GM19099 (cell line): Measurements from ENCODE around the gene POU2F1.

Source experiments
- POLR2A ChIP-seq: IDR thresholded peaks from 3 replicates; pipeline ENCODE4 v1.6.1; 2011; ENCODE audit warnings: low read depth; ENCODE audit not compliant: insufficient read length; ENCODE audit errors: extremely low read depth

POU2F1 gene

DNA sequence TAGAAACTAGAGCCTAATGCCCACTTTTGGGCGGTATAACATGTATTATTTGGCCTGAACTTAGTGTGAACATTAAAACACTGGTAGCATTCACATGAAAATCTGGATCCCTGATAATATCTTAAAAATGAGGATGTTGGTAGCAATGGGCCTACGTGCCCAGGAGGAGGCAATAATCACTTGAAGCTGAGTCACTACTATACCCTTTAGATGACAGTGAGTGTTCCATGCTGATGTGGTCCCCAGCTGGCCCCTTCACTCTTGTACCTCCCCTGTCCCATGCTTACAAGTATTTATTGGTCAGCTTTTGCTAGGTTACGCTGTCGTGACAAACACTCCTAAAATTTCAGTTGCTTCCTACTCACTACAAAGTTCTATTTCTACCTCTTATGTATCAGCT lies 23.0 kb upstream of the POU2F1 start:
- TF ChIP-seq POLR2A, result no peak

DNA sequence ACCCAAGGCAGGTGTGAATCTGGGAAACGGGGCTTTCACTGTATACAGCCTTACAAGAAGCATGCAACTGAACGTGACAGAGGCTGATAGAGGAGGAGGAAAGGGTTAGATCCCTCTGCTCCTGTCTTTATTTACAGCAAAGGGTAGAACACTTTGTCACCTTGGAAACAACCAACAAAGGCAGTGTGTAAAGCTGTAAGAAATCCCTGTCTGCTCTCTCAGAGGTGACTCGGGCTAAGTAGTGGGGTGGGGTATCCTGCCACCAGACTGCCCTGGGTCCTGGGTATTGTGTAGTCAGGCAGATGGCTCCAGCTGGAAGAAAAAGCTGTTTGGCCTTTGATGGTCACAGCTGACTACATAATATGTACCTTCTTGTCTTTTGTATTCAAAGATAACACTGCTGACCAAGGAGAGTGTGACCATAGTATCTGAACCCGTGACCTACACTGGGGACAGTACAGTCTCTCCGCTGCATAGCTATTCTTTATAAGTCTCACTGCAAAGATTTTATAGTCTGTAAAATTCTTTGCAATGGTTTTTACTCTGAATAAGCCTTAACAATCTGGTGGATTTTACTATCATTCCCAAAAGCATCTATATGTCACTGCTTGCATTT lies 22.1 kb upstream of the POU2F1 start:
- TF ChIP-seq POLR2A, result no peak

DNA sequence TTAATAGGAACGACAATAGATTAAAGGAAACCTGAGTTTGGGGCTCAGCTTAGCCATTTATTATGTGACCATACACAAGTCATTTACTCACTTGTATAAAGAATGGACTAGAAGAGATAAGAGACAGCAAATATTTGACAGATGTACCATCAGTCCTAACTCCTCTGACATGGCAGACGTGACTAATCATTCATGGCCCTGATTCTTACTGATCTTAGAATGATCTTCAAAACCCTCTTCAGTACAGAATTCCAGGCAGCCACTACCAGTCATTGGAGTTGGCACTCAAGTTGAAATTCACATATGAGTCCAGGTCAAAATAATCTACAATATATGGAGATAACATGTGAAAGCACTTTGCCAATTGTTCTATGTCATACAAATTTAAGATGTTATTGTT lies 21.0 kb upstream of the POU2F1 start:
- no peak for TF ChIP-seq POLR2A

DNA sequence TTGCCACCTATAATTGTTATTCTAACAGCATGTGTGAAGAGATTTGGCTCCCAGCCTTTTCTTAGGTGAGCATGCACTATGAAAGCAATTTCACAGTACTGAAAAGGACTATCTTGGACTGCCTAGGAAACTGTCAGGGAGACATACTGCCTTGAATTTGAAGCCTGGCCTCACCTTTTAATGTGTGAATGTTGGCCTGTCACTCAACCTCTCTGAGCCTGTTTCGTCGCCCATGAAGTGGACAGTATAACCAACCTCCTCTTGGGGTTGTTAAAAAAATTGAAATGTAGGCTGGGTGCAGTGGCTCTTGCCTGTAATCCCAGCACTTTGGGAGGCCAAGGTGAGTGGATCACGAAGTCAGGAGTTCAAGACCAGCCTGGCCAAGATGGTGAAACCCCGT lies 20.4 kb upstream of the POU2F1 start:
- TF ChIP-seq POLR2A, result no peak

DNA sequence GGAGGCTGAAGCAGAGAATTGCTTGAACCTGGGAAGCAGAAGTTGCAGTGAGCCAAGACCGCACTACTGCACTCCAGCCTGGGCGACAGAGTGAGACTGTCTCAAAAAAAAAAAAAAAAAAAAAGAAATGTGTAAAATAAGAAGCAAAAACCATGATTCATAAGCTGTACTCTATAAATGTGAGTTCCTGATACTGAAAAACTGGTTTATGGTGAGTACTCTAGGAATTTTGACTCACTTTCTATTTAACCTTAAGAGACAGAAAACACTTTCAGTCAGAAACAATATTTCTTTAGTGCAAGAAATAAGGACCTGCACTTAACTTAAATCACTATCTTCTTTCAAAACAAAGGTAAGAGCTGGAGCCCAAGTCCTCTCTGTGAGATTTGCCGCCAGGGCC lies 19.9 kb upstream of the POU2F1 start:
- TF ChIP-seq POLR2A, result no peak

DNA sequence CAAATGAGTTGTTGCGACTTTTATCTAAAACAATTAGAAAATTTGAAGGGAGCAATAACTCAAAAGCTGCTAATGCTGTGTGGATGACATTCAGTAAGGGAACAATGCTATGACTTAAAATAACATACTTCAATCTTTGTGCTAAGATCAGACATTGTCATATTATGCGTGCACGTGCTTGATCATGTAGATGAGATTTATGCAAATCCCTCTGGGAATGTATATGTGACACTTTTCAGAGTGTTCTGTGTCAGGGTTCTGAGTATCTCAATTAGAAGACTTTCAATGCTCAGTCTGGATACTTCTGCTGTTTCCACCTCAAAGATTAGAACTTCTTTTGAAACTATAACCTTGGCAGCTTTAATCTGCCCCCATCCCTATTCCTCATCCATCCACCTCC lies 18.6 kb upstream of the POU2F1 start:
- no peak for TF ChIP-seq POLR2A

DNA sequence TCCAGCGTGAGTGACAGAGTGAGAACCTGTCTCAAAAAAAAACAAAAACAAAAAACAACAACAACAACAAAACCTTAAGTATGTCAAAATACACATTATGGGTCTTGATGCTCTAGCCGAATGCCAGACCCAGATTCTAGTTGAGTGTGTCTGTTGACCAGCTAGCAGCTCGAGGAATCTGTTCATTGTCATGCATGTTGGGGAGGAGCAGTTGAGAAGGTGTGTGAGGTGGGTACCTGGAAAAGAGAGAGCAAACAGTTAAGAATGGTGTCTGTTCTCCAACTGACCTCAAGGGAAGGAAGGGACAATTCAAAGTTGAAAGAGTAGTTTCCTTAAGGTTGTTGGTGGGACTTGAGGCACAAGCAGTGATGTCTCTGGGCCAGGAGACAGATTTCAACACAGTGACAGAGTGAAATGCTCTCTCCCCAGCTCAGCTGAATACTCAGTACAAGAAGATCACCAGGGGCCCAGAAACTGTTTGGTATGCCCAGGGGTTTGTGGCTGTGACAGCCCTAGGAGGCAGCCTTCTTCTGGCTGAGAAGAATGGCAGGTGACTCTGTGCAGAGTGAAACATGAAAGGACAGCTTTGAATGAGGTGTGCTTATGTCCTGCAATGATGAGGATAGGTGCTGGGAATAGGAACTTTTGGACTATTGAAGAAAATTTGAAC lies 14.4 kb upstream of the POU2F1 start:
- no peak for TF ChIP-seq POLR2A

DNA sequence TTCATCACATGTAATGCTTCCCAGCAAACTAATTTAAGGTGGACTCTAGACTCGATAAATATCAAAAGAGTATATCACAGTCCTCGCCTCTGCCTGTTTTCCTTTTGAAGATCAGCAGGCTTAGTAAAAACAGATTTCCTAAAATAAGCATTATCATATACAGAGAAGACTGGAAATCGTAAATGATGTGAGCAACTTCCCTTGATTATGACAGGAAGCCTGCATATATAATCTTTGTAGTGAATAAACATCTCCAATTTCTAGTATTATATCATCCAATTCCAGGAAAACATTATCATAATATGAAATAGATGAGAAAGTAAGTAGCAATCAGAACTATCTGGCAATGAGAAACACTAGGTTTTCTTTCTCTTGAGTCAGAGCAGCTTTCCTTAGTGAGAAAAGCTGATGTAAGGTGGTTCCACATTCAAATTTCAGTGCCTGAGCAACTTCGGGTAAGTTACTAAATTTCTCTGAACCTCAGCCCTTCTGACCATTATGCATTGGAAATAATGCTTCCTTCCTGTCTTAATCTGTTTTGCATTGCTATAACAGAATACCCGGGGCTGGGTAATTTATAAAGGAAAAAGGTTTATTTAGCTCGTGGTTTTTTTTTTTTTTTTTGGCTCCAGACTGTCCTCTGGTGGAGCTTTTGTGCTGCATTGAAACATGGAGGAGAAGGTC lies 12.6 kb upstream of the POU2F1 start:
- TF ChIP-seq POLR2A, result no peak

DNA sequence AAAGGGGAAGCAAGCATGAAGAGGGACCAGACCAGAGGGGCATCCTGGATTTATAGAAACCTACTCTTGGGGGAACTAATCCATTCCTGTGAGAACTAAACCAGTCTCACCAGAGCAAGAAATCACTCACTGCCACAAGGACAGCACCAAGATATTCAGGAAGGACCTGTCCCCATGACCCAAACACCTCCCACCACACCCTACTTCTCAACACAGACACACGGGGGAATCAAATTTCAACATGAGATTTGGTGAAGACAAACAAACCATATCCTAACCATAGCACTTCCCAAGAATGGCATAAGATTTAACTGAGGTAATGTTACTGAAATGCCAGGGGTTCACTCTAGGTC lies 12.1 kb upstream of the POU2F1 start:
- no peak for TF ChIP-seq POLR2A

DNA sequence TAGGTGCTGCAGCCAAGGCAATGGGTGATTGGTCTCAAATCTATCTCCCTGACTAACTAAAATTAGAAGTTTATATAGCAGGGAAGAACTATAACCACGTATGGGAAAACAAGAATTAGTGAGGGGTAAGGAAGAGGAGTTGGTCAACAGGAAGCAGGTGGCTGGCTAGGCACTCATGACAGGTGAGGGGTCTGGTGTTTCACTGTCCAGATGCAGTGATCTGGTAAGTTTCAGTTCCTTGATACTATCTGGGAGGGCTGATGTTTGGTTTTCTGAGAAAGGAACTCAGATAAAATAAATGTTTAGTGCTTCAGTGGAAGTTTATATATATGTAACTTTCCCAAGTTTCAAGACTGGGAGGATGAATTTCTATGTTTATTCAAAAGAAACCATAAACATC lies 11.6 kb upstream of the POU2F1 start:
- no peak for TF ChIP-seq POLR2A

DNA sequence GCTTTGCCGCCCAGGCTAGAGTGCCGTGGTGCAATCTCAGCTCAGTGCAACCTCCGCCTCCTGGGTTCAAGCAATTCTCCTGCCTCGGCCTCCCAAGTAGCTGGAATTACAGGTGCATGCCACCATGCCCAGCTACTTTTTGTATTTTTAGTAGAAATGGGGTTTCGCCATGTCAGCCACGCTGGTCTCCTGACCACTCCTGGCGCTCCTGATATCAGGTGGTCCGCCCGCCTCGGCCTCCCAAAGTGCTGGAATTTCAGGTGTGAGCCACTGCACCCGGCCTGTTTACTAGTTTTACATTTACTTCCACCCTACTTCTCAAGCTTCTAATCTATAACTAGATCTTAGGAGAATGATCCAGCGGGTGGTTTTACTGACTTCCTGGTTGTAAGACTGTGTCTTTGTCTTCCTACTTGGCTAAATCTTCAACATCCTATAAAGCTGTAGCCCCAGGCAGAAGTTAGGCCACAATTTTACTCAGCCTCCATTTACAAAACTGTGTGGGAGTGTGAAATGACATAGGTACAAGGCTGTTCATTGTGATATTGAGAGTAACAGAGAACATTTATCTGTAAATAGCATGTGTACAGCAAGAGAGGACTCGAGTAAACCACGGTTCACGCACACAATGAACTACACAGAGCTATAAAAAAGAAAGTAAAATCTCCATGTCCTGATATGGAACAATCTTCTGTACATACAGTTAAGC lies 9.6 kb upstream of the POU2F1 start:
- TF ChIP-seq POLR2A, result no peak

DNA sequence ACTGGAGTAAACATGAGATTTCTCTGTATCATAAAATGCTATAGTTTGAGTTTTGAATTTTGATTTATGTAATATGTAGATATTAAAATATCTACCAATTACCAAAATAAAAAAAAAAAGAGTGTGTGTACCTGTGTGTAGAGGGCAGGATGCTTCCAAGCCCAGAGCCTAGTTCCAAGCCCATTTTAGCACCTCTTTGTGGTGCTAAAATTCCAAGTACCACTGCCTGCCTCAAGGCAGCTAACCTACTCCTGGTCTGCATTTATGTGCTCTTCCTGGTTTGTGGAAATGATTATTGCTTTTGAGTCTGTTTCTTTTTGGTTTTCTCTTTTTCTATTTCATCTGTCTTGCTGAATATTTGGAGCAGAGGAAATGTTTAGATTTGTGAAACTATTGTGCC lies 8.7 kb upstream of the POU2F1 start:
- no peak for TF ChIP-seq POLR2A

DNA sequence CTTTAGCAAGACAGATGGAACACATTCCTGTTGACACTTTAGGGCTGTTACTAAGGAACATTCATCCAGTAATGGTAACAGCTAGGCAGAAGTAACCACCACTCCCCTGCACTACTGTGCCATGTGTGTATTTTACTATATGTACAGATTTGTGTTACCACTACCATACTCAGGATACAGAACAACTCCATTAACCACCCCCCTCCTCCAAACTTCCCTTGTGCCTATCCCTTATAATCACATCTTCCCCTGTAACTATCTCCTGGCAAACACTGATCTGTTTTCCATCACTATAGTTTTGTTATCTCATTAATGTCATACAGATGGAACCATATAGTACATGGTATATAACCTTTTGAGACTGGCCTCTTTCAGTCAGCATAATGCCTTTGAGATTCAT lies 3.9 kb upstream of the POU2F1 start:
- no peak for TF ChIP-seq POLR2A

DNA sequence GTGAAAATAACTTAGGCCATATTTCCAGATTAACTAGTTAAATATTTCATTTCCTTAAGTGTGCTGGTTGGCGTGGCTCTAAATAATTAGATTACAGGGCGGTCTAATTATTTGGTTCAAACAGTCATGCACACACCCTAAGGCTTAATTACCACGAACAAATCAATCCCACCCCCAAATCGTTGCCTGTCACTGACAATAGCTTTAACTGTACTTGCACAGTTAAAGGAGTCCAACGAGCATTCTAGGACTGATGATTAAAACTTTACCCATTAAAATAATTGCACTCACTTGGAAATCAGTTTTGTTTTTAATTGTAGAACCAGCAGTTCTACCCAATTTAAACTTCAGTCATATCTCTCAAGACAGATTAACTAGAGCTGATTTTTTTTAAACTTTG lies 1.5 kb upstream of the POU2F1 start:
- TF ChIP-seq POLR2A, result no peak

DNA sequence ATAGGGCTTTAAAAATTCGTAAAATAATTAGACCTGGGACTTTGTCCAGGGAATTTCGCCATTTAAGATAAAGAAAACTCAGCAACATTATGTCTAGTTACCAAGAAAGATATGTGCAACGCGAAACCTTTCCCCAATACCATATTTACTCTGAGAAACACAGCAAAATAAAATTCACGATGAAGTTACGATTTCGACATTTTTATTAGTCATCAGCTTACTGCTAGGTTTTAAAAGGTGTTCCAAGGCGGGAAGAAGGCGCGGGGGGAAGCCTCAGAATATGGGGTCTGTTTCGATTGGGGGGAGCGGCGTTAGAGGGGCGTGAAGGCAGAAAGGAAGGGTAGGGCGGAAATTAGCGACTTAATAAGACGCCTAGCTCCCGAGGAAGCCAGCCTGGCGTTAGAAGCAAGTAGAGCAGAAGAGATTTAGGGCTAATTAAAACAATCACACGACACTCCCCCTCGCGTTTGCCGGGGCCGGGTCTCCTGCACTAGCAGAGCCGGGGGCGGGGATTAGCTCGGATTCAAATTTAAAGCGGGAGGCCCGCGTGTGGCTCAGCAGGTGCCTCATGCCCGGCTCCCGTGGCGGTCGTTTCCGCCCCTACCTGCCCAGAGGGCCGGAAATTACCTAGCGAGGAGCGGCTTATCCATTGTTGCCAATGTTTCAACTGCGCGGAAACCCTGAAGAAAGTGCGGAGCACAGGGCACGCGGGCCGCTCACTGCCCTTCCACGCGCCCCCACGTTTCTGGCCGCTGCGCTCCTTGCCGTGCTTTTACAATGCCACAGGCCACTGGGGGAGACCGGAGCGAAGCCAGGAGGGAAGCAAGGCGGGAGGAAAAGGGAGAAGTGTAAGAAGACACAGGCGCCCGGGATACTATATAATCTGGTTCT lies 795 bp upstream of the POU2F1 start:
- peak; percentile 65 for TF ChIP-seq POLR2A

DNA sequence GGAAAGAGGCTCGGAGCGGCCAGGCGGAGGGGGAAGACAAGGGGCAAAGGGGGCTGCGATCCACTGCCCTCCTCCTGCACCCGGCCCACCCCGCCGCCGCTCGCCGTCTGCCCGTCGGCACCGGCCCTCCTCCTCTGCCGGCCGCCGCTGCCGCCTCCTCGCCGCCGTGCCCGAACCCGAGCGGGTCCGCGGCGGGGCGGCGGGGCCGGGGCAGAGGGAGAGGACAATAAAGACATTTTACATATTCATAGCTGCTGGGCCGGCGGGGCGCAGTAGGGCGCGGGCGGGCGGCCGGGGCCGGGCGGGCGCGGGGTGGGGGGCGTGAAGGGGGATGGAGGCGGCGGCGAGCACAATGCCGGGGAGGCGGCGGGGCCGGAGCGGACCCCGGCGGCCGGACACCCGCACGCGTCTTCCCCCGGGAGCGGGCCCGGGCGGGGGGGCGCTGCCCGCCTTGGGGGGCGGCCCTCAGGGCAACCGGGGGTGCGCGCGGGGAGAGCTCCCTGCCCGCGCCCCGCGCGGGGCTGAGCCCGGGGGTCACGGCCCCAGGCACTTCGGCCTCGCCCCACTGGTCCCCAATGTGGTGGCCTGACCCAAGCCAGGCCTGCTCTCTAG lies 546 bp downstream of the POU2F1 start:
- TF ChIP-seq POLR2A, result no peak
